ENCODE measurements around the gene CCDC112. TPM values are rescaled to one million over a fixed set of nuclear protein-coding genes. Genes with fewer than 3 reads are reported as not detected.

The CCDC112 gene
- polyA plus RNA-seq (2011; rRNA removed) (2.4 and 4.7 TPM in 2 replicates), polyA minus RNA-seq (2011; rRNA and poly(A)+ RNA removed) (0.83 and 1.8 TPM in 2 replicates)

GRCh38 chr5:115296124-115297022 lies at the start of gene CCDC112:
CCDC112 (minus strand) TSS chr5:115296654; CDS start chr5:115296543, 111 bp downstream.
- TF ChIP-seq, protein P1, sequence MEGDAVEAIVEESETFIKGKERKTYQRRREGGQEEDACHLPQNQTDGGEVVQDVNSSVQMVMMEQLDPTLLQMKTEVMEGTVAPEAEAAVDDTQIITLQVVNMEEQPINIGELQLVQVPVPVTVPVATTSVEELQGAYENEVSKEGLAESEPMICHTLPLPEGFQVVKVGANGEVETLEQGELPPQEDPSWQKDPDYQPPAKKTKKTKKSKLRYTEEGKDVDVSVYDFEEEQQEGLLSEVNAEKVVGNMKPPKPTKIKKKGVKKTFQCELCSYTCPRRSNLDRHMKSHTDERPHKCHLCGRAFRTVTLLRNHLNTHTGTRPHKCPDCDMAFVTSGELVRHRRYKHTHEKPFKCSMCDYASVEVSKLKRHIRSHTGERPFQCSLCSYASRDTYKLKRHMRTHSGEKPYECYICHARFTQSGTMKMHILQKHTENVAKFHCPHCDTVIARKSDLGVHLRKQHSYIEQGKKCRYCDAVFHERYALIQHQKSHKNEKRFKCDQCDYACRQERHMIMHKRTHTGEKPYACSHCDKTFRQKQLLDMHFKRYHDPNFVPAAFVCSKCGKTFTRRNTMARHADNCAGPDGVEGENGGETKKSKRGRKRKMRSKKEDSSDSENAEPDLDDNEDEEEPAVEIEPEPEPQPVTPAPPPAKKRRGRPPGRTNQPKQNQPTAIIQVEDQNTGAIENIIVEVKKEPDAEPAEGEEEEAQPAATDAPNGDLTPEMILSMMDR (IDR thresholded peaks at IDR 0.05; ENCODE audit: low read depth, low read length), result no peak
- no peak within 1 kb of the TSS for H3K27ac ChIP-seq (ENCODE audit: low read depth, low read length)

DNA sequence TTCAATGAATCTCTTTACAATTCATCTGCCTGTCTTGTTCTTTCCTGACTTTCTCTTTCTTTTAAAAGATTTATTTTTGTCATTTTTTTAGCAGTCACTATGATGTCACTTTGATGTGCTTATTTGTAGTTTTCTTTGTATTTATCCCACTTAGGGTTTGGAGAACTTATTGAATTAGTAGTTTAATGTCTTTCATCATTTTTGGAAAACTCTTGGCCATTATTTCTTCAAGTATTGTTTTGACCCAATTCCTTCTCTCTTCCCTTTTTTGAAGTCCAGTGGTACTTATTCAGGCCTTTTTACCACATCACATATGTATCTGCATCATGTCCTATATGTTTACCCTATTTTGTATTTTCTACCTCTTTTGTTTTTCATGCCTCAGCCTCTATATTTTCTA lies 48.9 kb upstream of the CCDC112 start:
- TF ChIP-seq, protein P1 (IDR thresholded peaks at IDR 0.05; ENCODE audit: low read depth, low read length), result no peak
- POLR2A ChIA-PET, result no interaction called here
- no peaks in the 10 kb centered on the region for H3K27me3 ChIP-seq (ENCODE audit: control insufficient read depth, insufficient read depth, low read length)
- DNase-seq (ENCODE audit: low read depth, low spot score), result no peak
- CTCF ChIA-PET, result interaction anchor here (1.3 kb wide), 1 partner anchor 36 kb away, joined by 3 read pairs; no protein-coding TSS in a partner anchor
- H3K4me3 ChIP-seq (ENCODE audit: low read depth, low read length), result no peak overlapping the region
- H3K27ac ChIP-seq (ENCODE audit: low read depth, low read length), result no peak overlapping the region
- no peaks in the 10 kb centered on the region for H3K9me3 ChIP-seq (ENCODE audit: control insufficient read depth, insufficient read depth, low read length)

More at GRCh38 chr5:115296124-115297022, at the start of gene CCDC112:
- Histone ChIP-seq H3K27me3 (ENCODE audit: control insufficient read depth, insufficient read depth, low read length) (no peaks in the 10 kb centered on the region), H3K9me3 (ENCODE audit: control insufficient read depth, insufficient read depth, low read length) (no peaks in the 10 kb centered on the region), H3K4me3 (ENCODE audit: low read depth, low read length) (peak within 1 kb of the TSS; percentile 76)
- ChIA-PET CTCF (interaction anchor here (0.8 to 1.2 kb wide), 5 partner anchors 8 to 327 kb away, joined by 3 to 5 read pairs (median 4); no protein-coding TSS in a partner anchor), POLR2A (interaction anchor here (0.6 to 1.2 kb wide), 3 partner anchors 247 to 520 kb away, joined by 3 to 5 read pairs (median 3); partner anchors contain the start of genes CDO1 and FEM1C)
- DNase-seq (ENCODE audit: low read depth, low spot score), result peak; percentile 42

- H3K27me3 ChIP-seq (ENCODE audit: control insufficient read depth, insufficient read depth, low read length), result no peaks in the 10 kb centered on the region
- no peaks in the 10 kb centered on the region for H3K9me3 ChIP-seq (ENCODE audit: control insufficient read depth, insufficient read depth, low read length)
- POLR2A ChIA-PET, result no interaction called here
- DNase-seq (ENCODE audit: low read depth, low spot score), result peak; percentile 29
- H3K4me3 ChIP-seq (ENCODE audit: low read depth, low read length), result no peak overlapping the region
- TF ChIP-seq, protein P1 (IDR thresholded peaks at IDR 0.05; ENCODE audit: low read depth, low read length), result no peak
- no peak overlapping the region for H3K27ac ChIP-seq (ENCODE audit: low read depth, low read length)
- CTCF ChIA-PET, result interaction anchor here (1.3 kb wide), 1 partner anchor 35 kb away, joined by 3 read pairs; no protein-coding TSS in a partner anchor
These were observed 47.4 kb upstream of the CCDC112 start for GRCh38 chr5:115343855-115344254.

DNA sequence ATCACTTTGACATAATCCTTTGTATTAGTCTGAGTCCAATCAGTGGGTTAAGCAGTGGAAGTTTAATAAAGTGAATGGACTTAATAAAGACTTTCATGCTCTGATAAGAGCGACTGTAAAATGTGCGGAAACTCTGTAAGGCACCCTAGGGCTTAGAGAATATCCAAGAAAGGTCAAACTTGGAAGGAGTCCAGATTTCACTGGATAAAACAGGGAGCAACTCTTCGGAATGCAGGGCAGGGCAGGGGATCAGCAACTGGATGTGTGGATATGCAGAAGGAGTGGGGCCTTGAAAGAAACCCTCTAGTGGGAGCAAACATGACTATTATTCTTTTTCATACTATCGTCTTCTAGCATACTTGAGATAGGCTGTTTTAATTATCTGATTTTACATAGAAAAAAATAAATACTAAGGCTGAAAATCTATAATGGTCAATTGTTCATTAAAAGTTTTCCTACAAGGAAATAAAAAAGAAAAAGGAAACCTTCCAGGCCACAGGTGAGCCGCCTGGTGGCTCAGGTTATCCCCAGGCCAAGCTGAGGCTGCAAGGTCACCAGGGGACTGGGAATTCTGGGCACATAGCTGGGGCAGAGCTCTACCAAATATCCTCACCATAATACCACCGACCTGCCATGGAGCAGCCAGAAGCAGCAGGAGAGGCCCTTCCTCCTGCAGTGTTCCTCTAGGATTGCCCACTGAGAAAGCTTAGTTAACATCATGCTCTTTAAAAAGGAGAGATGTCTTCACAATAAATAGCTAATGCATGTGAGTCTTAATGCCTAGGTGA lies 46.3 kb upstream of the CCDC112 start:
- Histone ChIP-seq H3K9me3 (ENCODE audit: control insufficient read depth, insufficient read depth, low read length) (no peaks in the 10 kb centered on the region), H3K4me3 (ENCODE audit: low read depth, low read length) (no peak overlapping the region), H3K27me3 (ENCODE audit: control insufficient read depth, insufficient read depth, low read length) (no peaks in the 10 kb centered on the region), H3K27ac (ENCODE audit: low read depth, low read length) (no peak overlapping the region)
- no peak for DNase-seq (ENCODE audit: low read depth, low spot score)
- TF ChIP-seq, protein P1 (IDR thresholded peaks at IDR 0.05; ENCODE audit: low read depth, low read length), result no peak
- ChIA-PET CTCF (no interaction called here), POLR2A (no interaction called here)
